HEK293T (cell line): Measurements from ENCODE around the gene MLXIP.

Experiments used
- BHLHE40 ChIP-seq: fragments of 450-650 bp; IDR thresholded peaks from 2 replicates; pipeline ENCODE4 v1.6.1; 2016; ENCODE audit warnings: mild to moderate bottlenecking, moderate library complexity, borderline replicate concordance
- FOXK2 ChIP-seq: fragments of 450-650 bp; IDR thresholded peaks from 2 replicates; pipeline ENCODE4 v1.6.1; 2016; ENCODE audit warnings: mild to moderate bottlenecking
- NFRKB ChIP-seq: fragments of 450-650 bp; IDR thresholded peaks from 2 replicates; pipeline ENCODE4 v1.6.1; 2016; ENCODE audit warnings: mild to moderate bottlenecking, moderate library complexity
- PKNOX1 ChIP-seq: fragments of 450-650 bp; IDR thresholded peaks from 2 replicates; pipeline ENCODE4 v1.6.1; 2016
- SP1 ChIP-seq: fragments of 450-650 bp; IDR thresholded peaks from 2 replicates; pipeline ENCODE4 v1.6.1; 2017
- SUZ12 ChIP-seq: fragments of 450-650 bp; IDR thresholded peaks from 2 replicates; pipeline ENCODE4 v1.6.1; 2016; ENCODE audit warnings: mild to moderate bottlenecking
- TARDBP ChIP-seq: fragments of 450-650 bp; IDR thresholded peaks from 2 replicates; pipeline ENCODE4 v1.6.1; 2016

- TF ChIP-seq BHLHE40, result no peak
- no peak for TF ChIP-seq NFRKB
- no peak for TF ChIP-seq FOXK2
- TF ChIP-seq TARDBP, result no peak
- no peak for TF ChIP-seq SP1
- no peak for TF ChIP-seq PKNOX1
- no peak for TF ChIP-seq SUZ12
Observed at GRCh38 chr12:122189626-122190475, 111.3 kb downstream of the MLXIP start.
